HEK293T (cell line): ENCODE measurements around the gene TSPAN18.

Experiments used
- CTCF ChIA-PET: fragments of 350-600 bp; formaldehyde crosslinking; extraction: SDS; loops from one replicate; lab custom pipeline; 2021; ENCODE audit warnings: antibody characterized with exemption, inconsistent platforms; lab: Yijun Ruan, JAX
- POLR2A ChIA-PET: fragments of 350-600 bp; formaldehyde crosslinking; extraction: SDS; loops from one replicate; lab custom pipeline; 2020; ENCODE audit warnings: antibody characterized with exemption, inconsistent platforms; lab: Yijun Ruan, JAX
- DNase-seq: peaks from one replicate; pipeline ENCODE4 v3.0.0; 2012; ENCODE audit warnings: mixed read lengths; ENCODE audit errors: extremely low spot score
- ARNT ChIP-seq: fragments of 450-650 bp; IDR thresholded peaks from 2 replicates; pipeline ENCODE4 v1.6.1; 2017; ENCODE audit warnings: mild to moderate bottlenecking
- BHLHE40 ChIP-seq: fragments of 450-650 bp; IDR thresholded peaks from 2 replicates; pipeline ENCODE4 v1.6.1; 2016; ENCODE audit warnings: mild to moderate bottlenecking, moderate library complexity, borderline replicate concordance
- CTBP1 ChIP-seq: fragments of 450-650 bp; IDR thresholded peaks from 2 replicates; pipeline ENCODE4 v1.6.1; 2016; ENCODE audit warnings: borderline replicate concordance
- ELF4 ChIP-seq: fragments of 450-650 bp; IDR thresholded peaks from 2 replicates; pipeline ENCODE4 v1.6.1; 2017; ENCODE audit warnings: antibody characterized with exemption
- FOXA1 ChIP-seq: fragments of 450-650 bp; IDR thresholded peaks from 2 replicates; pipeline ENCODE4 v1.6.1; 2016; ENCODE audit warnings: mild to moderate bottlenecking
- FOXK2 ChIP-seq: fragments of 450-650 bp; IDR thresholded peaks from 2 replicates; pipeline ENCODE4 v1.6.1; 2016; ENCODE audit warnings: mild to moderate bottlenecking
- FOXM1 ChIP-seq: fragments of 450-650 bp; IDR thresholded peaks from 2 replicates; pipeline ENCODE4 v1.6.1; 2017; ENCODE audit warnings: mild to moderate bottlenecking, borderline replicate concordance
- HDGF ChIP-seq: fragments of 450-650 bp; IDR thresholded peaks from 2 replicates; pipeline ENCODE4 v1.6.1; 2017; ENCODE audit warnings: antibody characterized with exemption, borderline replicate concordance
- L3MBTL2 ChIP-seq: fragments of 450-650 bp; conservative IDR thresholded peaks from 2 replicates; pipeline ENCODE4 v1.6.1; 2016; ENCODE audit warnings: mild to moderate bottlenecking
- LEF1 ChIP-seq: fragments of 450-650 bp; IDR thresholded peaks from 2 replicates; pipeline ENCODE4 v1.6.1; 2017; ENCODE audit warnings: mild to moderate bottlenecking, borderline replicate concordance
- NFRKB ChIP-seq: fragments of 450-650 bp; IDR thresholded peaks from 2 replicates; pipeline ENCODE4 v1.6.1; 2016; ENCODE audit warnings: mild to moderate bottlenecking, moderate library complexity
- SP1 ChIP-seq: fragments of 450-650 bp; IDR thresholded peaks from 2 replicates; pipeline ENCODE4 v1.6.1; 2017
- SUZ12 ChIP-seq: fragments of 450-650 bp; IDR thresholded peaks from 2 replicates; pipeline ENCODE4 v1.6.1; 2016; ENCODE audit warnings: mild to moderate bottlenecking
- TARDBP ChIP-seq: fragments of 450-650 bp; IDR thresholded peaks from 2 replicates; pipeline ENCODE4 v1.6.1; 2016
- ZNF384 ChIP-seq: fragments of 450-650 bp; IDR thresholded peaks from 2 replicates; pipeline ENCODE4 v1.6.1; 2016
- TF ChIP-seq, protein P1 (sequence below): fragments of 450-650 bp; IDR thresholded peaks from 2 replicates; pipeline ENCODE4 v1.6.1; 2016

TSPAN18 gene

GRCh38 chr11:44857490-44858090 is 130.8 kb downstream of the TSPAN18 start:
- CTCF ChIA-PET, result interaction anchor here (0.9 kb wide), 1 partner anchor 9 kb away, joined by 4 read pairs; no protein-coding TSS in a partner anchor
- DNase-seq, result no peak
- POLR2A ChIA-PET, result no interaction called here
- TF ChIP-seq ARNT, result no peak
- TF ChIP-seq, protein P1, sequence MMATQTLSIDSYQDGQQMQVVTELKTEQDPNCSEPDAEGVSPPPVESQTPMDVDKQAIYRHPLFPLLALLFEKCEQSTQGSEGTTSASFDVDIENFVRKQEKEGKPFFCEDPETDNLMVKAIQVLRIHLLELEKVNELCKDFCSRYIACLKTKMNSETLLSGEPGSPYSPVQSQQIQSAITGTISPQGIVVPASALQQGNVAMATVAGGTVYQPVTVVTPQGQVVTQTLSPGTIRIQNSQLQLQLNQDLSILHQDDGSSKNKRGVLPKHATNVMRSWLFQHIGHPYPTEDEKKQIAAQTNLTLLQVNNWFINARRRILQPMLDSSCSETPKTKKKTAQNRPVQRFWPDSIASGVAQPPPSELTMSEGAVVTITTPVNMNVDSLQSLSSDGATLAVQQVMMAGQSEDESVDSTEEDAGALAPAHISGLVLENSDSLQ, result no peak
- TF ChIP-seq NFRKB, result no peak
- no peak for TF ChIP-seq L3MBTL2
- no peak for TF ChIP-seq FOXK2
- no peak for TF ChIP-seq CTBP1
- no peak for TF ChIP-seq ELF4
- TF ChIP-seq ZNF384, result no peak
- TF ChIP-seq LEF1, result no peak
- no peak for TF ChIP-seq TARDBP
- TF ChIP-seq SUZ12, result no peak
- TF ChIP-seq FOXA1, result no peak
- TF ChIP-seq HDGF, result no peak
- no peak for TF ChIP-seq FOXM1
- TF ChIP-seq BHLHE40, result no peak
- TF ChIP-seq SP1, result no peak

- CTCF ChIA-PET, result no interaction called here
- no peak for DNase-seq
- TF ChIP-seq ZNF384, result no peak
- no peak for TF ChIP-seq SP1
- no peak for TF ChIP-seq FOXA1
- TF ChIP-seq SUZ12, result no peak
- TF ChIP-seq ELF4, result no peak
- POLR2A ChIA-PET, result no interaction called here
Measured at GRCh38 chr11:44858796-44859527, 132.2 kb downstream of the TSPAN18 start.

DNA sequence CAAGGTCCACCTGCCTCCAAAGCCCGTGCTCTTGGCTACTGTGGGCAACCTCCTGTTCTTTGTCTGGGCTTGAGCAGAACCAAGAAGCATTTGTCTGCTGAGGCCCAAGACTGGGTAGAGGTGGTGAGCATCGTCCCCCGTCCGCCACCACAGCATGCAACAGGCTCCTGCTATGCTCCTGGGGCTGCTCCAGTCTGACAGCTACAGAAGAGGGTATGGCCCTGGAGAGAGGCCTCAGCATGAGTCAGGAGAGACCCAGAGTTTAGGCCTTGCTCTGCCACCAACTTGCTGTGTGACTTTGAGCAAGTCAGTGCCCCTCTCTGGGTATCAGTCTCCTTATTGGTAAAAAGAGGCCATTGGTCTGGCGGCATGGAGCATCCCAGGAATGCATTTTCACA is 132.8 kb downstream of the TSPAN18 start:
- POLR2A ChIA-PET, result no interaction called here
- DNase-seq, result no peak
- TF ChIP-seq LEF1, result no peak
- no peak for TF ChIP-seq FOXK2
- TF ChIP-seq NFRKB, result no peak
- no peak for TF ChIP-seq HDGF
- TF ChIP-seq BHLHE40, result no peak
- TF ChIP-seq SUZ12, result no peak
- no peak for TF ChIP-seq ZNF384
- no peak for TF ChIP-seq ELF4
- TF ChIP-seq ARNT, result no peak
- TF ChIP-seq TARDBP, result no peak
- TF ChIP-seq, protein P1, result no peak
- TF ChIP-seq L3MBTL2, result no peak
- CTCF ChIA-PET, result no interaction called here

- CTCF ChIA-PET, result no interaction called here
- POLR2A ChIA-PET, result no interaction called here
- TF ChIP-seq SUZ12, result no peak
- TF ChIP-seq NFRKB, result no peak
- no peak for TF ChIP-seq L3MBTL2
- no peak for TF ChIP-seq LEF1
- TF ChIP-seq CTBP1, result no peak
- TF ChIP-seq FOXA1, result no peak
- no peak for TF ChIP-seq ELF4
- DNase-seq, result no peak
Measured at GRCh38 chr11:44860346-44860745, 133.6 kb downstream of the TSPAN18 start.

DNA sequence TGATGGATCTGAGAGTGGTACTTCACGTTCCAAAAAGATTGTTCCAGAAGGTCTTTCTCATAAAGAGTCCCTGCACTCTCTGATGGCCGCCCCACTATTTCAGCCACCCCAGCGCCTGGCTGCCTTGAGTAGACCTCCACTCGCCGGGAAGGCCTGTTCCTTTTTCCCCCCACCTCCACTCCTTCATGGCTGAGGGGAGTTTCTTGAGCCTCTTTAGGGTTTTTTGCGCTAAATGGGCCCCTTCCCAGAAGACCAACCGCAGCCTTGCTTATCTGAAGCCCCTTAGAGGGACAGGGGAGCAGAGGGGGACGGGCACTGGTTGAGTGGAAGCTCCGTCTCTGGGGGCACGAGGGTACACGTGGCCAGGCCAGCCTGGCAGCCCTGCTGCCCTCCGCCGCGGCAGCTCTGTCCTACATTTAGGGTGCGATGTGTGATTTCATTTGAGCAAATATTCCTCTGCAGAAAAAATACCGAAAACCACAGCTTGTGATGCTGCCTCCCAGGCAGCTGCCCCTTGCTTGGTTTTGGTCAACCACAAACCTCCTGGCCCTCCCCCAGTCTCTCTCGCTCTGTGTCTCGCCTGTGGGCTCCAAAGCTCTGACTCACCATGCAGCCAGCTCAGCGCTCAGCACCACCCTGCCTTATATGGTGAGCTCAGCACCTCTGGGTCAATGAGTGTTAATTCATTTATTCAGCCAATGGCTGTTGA is 135.2 kb downstream of the TSPAN18 start:
- ChIA-PET POLR2A (no interaction called here), CTCF (interaction anchor here (0.6 kb wide), 1 partner anchor 49 kb away, joined by 3 read pairs; no protein-coding TSS in a partner anchor)
- TF ChIP-seq BHLHE40 (no peak), TARDBP (no peak), SP1 (no peak), ELF4 (no peak), FOXA1 (no peak), FOXM1 (no peak), SUZ12 (no peak), HDGF (no peak), FOXK2 (no peak), LEF1 (no peak), CTBP1 (no peak), ZNF384 (no peak), L3MBTL2 (no peak), NFRKB (no peak), ARNT (no peak)
- TF ChIP-seq, protein P1, result no peak
- peak; percentile 42 for DNase-seq
